Activated gamma-delta T cell treated with anti-CD3 and anti-CD28 coated beads, Interleukin-2, amount 50 U/mL, for 16 hours (primary cell): ENCODE results near the gene MCEE.
A peak's percentile ranks its signal among the peaks of the same experiment; 100 is the strongest.
"Not testable (repeated sequence)": the region's sequence is repeated elsewhere in the genome, so short reads cannot be mapped to it uniquely, and the experiment has no call there.

Source experiments
- DNase-seq: peaks from one replicate; pipeline ENCODE4 v3.0.0-alpha.2; 2020; ENCODE audit warnings: low read depth

Gene MCEE

DNA sequence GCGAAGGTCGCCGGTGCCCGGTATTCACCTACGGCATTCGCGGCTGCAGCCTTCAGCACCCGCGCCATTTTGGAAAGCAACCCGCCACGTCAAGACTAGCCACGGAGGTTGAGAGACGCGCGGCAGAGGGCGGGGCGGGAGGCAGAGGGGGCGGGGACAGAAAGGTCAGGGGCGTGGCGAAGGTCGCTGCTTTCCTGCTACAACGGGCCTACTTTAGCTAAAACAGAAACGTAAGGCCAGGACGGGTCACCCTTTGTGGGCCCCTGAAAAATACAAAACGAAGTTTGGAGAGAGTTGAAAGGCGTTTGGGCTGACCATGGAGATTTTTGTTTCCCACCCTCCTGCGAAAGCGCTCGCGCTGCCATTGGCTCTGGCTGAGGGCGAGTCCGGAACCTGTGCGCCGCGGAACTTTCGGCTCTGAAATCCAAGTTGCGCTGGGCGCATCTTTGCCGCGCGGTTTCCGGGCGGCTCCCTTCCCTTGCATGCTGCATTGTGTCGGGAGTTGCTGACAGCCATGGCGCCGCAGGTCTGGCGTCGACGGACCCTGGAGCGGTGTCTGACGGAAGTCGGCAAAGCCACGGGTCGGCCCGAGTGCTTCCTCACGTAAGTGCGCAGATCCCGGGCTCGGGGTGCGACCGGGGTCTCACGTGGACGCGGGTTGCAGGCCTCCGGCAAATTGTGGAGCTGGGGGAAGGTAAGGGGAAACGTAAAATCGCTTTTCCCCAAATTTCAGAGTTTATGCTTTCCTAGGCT is at the start of gene MCEE, which contains the start of gene MPHOSPH10:
Gene MCEE, minus strand, starts transcription at position 78 of the 753 bp plus-strand sequence. Its CDS starts 10 bp downstream, at position 68.
Gene MPHOSPH10, plus strand, starts transcription at position 483 of the 753 bp plus-strand sequence. Its CDS starts 32 bp downstream, at position 515.
- DNase-seq: peak; percentile 81

DNA sequence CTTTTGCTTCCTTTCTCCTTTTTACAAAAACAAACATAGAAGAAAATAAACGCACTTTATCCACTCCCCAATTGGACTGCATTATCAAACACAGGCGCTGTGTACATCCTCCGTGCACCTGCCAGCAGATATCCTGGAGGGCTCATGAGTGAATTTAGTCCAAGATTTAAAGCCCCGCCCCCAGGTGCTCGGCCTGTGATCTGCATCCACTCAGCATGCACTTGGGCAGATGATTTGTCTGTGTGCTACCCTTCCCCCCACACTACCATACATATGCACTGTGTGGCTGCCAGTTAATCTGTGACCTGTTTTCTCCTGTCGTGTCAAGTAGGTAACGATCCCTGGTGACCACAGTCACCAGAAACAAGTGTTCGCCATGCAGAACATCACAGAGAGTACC is 48.8 kb upstream of the MCEE start:
- DNase-seq: not testable (repeated sequence)

DNA sequence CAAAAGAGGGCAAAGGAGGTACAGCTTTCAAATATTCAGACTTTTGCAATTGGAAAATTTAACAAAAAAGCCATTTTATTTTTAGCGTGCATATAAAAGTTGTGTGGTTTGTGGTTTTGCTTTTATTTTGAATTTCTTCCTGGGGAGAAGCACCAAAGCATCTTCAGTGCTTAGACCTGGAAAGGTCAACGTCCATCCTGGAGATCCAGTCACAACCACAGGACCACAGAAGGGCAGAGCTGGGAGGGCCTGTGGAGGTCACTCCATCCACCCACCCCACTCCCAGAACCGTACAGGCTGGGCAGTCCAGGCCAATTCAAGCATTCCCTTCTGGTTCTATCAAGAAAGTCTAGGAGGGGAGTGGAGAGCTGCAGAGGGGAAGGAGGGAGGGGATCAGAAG is 44.2 kb upstream of the MCEE start:
- DNase-seq: no peak

DNA sequence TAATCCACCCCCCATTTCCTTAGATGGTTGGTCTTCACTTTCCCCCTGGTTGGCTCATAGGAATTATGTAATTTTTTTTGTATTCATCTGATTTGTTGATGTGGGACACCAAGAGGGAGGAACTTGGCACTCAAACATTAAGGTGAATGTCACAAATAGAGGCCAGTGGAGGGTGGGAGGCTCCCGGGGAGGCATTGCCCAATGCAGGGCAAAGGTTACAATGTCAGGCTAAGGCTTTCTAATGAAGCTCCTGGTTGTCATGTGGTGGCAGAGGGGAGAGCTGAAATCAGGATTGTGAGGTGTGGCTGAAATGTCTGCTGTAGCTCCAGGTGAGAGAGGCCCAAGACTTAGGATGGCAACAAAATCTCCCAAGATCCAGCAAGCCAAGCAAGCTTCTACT is 43.1 kb upstream of the MCEE start:
- no peak for DNase-seq

DNA sequence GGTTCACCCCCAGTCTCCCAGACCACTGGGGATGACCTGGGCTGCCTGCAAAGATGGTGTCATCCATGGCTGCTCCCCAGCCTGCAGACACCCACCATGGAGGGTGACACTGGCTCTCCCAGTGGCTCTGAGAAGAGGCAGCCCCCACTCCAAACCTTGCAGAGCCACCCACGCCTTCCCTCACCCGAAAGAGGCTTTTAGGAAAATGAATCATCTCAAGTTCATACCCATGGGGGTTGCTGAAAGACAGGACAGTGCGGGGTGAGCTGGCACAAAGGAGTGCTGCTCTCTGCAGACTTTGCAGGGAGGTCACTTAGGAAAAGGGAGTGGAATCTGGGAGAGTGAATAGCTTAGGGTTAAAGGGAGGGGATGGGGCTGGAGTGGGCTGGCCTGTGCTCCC is 36.8 kb upstream of the MCEE start:
- DNase-seq: no peak

DNA sequence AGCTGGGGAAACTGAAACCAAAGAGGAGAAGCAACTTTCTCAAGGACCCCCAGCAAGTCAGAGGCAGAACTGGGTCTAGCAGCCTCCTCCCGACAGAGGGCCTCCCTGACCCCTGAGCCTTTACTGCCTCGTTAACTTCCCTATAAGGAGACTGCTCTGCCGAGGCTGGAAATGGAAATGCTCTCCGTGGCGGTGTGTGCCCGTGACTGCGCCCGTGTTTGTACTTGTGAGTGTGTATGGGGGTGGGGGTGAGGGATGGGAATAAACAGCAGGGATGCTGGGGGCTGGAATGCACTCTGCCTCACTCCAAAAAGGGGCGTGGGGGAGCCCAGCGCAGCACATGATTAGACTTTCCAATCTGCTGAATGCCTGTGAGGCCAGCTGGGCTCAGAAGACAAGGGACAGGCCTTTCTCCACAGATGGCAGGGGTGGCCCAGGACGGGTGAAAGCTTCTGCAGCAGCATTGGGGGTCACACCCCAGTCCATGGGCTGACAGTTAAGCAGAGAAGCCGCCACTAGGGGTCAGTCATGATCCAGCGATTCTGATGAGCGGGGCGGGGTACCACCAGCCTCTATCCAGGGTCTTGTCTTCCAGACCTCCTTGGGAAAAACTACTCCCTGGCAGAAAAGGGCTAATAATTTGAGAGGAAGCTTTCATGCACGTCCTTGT is 27.2 kb upstream of the MCEE start:
- DNase-seq: peak; percentile 34

DNA sequence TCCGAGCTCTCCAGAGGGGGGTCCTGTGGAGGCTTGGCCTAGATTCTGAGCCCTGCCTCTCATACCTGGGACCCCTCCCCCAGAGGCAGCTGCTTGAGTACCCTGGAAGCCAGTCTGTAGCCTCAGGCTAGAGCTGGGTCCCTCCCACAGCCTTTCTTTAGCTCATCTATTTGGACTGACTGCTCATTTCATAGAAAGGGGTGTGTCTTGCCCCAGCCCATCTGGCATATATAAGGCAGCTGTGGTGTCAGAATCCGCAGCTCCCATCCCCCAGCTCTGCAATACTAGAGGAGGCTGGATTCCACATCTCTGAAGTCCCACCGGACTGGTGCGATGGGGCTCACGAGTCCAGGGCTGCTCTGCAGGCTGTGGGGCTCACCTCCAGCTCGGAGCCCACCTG is 26.5 kb upstream of the MCEE start:
- DNase-seq: no peak

DNA sequence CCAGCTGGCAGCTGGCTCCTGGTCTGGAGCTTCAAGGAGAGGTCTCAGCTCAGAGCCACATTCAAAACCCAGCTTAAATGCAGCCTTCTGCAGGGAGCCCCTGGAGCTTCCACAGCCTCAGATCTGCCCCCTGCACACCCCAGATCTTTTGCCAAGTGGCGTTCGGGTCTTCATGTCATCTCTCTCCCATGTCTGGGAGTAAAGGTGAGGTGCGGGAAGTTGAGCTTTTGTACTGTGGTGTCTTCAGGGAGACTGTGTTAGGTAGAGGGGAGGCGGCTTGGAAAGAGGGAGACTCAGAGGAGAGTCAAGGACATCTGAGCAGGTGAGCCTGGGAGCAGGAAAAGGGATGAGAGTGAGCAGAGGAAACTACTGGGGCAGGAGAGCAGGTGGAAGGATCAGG is 25.8 kb upstream of the MCEE start:
- DNase-seq: no peak

DNA sequence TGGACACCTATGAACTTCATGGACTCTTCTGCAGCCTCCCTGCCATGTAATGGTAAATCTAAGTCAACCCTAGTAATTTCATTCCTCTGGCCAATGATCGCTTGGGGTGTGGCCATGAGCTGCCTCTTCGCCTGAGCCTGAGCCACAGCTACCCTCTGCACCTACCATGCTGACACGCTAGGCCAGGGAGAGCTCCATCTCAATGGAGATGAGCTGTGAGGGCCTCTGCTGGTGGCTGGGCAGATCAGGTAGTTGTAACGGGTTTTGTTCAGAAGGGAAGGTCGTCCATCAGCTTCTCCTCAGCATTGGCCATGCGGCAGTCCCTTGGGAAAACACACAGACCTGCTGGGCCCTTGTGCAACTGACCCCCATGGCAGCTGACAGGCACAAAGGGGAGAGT is 24.8 kb upstream of the MCEE start:
- DNase-seq: no peak

DNA sequence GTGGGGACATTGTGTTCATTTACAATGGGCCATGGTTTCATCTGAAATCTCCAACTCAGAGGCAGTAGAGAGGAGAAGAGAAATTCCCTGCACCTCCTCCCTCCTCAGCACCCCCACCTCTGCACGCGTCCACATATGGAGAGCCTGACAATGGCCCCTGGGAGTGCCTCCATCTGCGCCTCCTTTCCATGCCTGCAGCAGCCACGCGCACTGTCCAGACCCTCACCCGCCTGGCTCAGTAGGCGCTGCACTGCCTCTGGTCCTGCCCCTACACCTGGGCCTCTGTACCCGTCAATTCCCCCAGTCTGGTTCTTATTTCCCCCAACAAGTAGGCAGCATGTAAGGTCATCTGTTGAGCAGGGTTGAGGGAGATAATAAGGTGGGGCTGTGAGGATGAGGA is 24.2 kb upstream of the MCEE start:
- no peak for DNase-seq

DNA sequence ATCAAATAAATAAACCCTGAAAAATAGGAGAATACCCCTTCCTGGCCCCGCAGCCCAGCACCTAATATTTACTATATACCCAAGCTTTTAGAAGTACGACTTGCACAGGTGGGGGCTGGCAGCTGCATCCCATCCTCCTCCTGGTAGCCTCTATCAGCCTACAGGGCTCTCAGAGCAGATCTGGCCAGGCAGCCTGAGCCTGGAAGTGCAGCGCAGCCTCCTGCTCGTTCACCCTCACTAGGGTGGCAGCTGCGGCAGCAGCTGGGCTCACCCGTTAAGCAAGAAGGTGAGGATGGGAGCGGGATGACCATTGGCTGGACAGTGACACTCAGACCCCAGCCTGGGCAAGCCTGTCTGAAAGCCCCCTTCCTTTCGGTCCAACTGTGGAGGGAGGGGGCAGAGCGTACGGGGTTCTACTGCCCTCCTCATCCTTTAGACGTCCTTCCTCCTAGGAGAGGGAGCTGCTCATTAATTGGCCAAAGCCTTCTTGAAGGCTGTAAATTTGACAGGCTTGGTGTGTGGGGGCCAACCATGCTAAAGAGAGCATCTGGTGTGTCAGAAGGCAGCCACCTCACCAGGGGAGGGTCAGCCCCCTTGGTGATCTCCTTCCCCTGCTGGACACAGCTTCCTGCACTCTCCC is 23.7 kb upstream of the MCEE start:
- no peak for DNase-seq

DNA sequence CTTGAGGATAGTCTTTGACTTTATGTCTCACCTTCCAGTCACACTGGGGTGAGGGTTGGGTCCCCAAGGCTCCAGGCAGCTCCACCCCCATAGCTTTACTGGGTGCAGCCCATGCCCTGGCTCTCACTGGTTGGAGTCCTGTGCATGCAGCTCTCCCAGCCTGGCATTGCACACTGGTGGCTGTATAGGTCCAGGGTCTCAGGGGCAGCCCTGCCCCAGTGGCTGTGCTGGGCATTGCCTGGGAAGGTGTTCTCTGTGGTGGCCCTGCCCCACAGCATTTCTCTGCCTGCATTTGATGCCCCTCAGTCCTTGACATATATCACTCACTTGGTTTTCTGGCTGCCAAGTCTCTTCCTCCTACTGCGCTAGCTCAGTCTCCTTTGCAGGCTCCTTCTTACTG is 21.6 kb upstream of the MCEE start:
- DNase-seq: no peak

DNA sequence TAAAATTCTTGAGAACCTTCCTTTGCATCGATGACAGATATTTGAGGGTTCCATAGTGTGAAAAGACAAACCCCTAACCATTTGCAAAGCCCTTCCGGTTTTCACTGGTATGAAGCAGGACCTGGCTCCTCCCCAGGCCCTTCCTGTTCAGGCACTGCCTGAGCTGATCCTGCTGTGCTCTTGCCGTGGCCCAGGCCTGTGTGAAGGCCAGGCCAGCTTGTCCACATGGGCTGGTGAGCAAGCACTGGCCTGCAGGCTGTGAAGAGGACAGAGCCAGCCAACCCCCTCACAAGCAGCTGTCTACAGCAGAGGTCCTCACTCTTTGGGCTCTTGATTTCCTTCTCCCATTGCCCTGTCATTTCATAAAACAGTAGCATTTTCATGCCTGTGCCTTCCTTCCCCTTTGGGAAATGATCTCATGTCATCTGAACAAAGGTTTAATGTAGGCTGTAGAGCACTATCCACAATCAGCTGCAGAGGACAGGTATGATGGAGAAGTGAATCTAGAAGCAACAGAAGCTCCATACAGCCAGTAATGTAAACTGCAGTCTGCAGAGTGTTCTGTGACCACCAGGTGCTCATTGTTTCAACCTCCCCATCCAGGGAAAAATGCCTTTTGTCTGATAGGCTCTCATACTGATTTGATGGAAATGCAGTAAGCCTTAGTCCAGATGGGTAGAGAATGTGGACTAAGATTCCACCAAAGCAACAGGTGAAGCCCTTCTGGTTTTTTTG is 20.2 kb upstream of the MCEE start:
- no peak for DNase-seq

DNA sequence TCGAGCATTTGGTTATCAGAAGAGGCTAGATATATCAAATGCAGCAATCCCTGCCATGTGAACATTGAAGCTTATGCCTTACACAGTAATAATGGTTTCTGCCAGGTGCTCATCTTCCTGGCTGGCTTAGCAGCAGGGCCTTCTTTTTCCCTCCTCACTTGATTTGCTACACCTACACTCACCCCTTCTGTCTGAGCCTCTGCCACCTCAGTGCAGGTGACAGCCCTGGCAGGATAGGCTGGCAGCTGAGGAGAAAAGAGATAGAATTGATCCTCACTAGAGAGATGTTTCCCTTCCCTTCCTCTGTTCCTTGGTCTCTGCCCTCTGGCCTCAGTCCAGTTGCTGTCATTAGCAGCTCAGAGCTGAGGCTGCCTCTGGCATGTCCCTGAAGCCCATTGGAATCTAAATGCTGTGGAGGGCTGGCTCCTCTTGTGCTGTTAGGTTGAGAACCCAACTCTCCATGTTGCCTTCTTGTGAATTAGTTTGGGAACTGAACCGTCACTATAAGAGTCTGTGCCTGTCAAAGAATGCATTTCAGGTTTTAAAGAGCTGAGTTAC is 18.6 kb upstream of the MCEE start:
- no peak for DNase-seq

DNA sequence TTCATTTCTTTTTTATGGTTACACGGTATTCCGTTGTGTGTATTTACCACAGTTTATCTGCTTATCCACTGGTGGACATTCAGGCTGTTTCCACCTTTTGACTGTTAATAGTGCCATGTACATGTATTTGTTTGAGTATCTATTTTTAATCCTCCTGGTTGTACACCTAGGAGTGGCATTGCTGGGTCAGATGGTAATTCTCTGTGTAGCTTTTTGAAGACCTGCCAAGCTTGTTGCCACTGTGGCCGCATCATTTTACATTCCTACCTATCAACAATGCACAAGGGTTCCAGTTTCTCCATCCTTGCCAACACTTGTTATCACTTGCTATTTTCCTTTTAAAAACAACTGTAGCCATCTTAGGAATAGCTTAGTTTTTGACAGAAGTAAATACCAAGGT is 13.8 kb upstream of the MCEE start:
- no peak for DNase-seq

DNA sequence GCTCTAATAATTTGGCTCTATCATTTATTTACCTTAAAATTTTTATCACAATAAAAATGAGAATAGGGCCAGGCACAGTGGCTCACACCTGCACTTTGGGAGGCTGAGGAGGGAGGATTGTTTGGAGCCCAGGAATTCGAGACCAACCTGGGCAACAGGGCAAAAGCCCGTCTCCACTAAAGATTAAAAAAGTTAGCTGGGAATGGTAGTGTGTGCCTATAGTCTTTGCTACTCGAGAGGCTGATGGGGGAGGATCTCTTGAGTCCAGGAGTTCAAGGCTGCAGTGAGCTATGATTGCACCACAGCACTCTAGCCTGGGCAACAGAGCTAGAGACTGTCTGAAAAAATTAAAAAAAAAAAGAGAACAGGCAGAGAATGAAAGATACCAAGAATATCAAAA is 6.1 kb upstream of the MCEE start:
- DNase-seq: no peak

DNA sequence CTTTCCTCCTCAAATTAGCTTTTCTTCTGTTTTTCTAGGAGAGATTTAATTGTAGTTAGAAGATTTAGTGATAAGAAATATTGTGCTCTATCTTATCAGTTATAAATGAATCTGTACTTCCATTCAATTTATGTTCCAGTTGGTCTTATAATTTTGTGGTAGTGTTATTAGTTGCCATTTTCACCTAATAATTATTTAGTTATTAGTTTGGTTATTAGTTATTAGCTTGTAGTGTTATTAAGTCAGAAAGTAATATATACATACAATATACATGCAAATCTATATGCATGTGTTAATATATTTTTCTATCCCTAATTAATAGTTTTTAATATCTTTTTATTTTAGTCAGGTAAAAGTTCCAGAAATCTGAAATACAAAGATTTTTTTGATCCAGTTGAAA is 3.6 kb upstream of the MCEE start:
- DNase-seq: no peak

DNA sequence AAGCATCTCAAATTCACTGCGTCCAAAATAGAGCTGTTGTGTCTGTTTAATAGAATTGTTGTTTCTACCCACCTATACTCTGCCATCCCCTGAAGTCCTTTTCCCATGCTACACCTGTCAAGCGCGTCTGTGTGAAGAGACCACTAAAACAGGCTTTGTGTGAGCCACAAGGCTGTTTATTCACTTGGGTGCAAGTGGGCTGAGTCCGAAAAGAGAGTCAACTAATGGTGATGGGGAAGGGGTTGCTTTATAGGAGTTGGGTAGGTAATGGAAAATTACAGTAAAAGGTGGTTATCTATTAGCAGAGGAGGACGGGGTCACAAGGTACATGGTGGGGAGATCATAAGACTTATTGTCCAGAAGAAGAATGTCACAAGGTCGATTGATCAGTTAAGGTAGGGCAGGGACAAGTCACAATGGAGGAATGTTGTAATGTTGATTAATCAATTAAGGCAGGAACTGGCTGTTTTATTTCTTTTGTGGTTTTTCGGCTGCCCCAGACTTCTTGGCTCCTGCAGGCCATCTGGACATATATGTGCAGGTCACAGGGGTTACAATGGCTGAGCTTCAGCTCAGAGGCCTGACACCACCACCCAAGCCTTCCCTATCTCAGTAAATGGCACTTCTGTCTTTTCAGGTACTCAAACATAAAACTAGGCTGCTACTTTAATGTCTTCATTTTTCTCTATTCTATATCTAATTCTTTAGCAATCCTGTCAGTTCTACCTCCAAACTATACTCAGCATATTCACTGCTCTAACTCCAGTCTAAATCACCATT is 1.5 kb upstream of the MCEE start:
- DNase-seq: not testable (repeated sequence)

DNA sequence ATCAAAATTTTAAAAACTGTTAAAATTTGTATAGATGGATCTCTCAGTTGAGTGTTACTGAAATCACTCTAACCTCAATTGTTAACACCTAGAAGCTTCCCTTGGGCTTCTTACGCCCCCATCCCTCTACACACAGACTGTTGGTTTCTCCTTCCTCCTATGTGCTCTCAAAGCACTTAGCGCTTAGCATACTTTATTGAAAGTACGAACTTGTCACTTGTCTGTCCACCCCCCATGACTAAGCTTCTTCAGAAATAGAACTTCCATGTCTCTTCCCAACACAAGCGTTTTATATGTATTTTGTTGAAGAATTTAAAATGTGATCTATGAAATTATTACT is 846 bp upstream of the MCEE start:
- DNase-seq: no peak

DNA sequence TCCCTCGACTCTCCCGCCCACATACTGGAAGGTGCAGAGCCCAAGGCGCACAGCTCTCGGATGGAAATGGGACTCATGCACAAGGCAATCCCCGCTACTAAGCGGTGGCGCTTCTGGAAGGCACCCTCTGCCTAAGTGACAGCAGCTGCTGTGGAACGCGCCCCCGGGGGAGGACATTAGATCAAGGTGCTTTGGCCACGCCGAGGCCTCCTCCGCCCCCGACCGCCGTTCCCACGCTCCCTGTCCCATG is 202 bp downstream of the MCEE start:
- DNase-seq: no peak

DNA sequence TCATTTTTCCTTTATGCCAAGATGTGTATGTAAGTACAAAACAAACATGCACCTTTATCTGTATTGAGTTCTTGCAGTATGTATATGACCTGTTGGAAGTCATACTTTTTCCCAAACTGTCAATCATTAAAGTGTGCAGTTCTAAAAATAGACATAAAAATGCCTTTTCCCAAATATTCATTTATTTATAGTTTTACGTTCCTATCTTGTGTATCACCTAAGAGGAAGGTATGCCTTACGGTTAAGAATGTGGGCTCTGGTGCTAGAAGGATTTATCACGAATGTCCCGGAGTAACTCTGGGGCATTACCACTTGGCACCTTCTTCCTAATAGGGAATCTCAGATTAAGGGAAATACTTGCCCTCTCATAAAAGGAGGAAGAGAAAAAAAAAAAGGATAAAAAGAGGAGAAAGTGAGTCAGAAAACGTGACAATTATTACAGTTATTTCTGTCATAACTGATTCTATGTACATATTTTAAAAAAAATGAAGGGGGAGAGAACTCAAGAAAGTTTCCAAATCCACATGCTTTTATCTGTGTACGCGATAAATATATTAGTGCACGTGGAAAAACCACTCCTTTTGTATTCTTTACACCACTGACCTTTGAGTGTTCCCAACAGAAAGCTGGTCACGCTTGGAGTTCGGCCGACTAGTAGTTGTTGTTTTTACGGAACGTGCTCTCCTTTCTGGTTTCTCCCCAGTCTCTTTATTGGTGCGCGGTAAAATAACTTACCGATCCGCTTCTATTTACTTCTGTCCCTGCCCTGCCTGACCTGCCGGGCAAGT is 721 bp downstream of the MCEE start:
- no peak for DNase-seq
